Stomach smooth muscle (tissue), 2 donors: ENCODE results near the gene HDAC11.

Source experiments
- H3K27ac ChIP-seq: one replicate; pipeline ENCODE4 v1.7.0; 2013; ENCODE audit warnings: mild to moderate bottlenecking, low read length, inconsistent platforms
- H3K27me3 ChIP-seq, 2 donors: one replicate each; pipeline ENCODE4 v1.7.0; 2013; ENCODE audit warnings: low read length in 2 of 2; ENCODE audit not compliant: insufficient read depth in 2 of 2, control insufficient read depth in 1 of 2
- H3K36me3 ChIP-seq, 2 donors: one replicate each; pipeline ENCODE4 v1.7.0; 2013; ENCODE audit warnings: low read length in 2 of 2; ENCODE audit not compliant: control insufficient read depth in 2 of 2, insufficient read depth in 2 of 2
- H3K4me1 ChIP-seq: one replicate; pipeline ENCODE4 v1.7.0; 2013; ENCODE audit warnings: low read length; ENCODE audit not compliant: control insufficient read depth, insufficient read depth
- H3K4me3 ChIP-seq, 2 donors: one replicate each; pipeline ENCODE4 v1.7.0; 2013; ENCODE audit warnings: low read length in 2 of 2
- H3K9ac ChIP-seq, 2 donors: one replicate each; pipeline ENCODE4 v1.7.0; 2013; ENCODE audit warnings: low read length in 2 of 2, mild to moderate bottlenecking in 1 of 2
- H3K9me3 ChIP-seq, 2 donors: one replicate each; pipeline ENCODE4 v1.7.0; 2013; ENCODE audit warnings: low read length in 2 of 2; ENCODE audit not compliant: control insufficient read depth in 2 of 2
- donor health status: healthy.
- donor health status: Pancreatic carcinoma.

Gene HDAC11

DNA sequence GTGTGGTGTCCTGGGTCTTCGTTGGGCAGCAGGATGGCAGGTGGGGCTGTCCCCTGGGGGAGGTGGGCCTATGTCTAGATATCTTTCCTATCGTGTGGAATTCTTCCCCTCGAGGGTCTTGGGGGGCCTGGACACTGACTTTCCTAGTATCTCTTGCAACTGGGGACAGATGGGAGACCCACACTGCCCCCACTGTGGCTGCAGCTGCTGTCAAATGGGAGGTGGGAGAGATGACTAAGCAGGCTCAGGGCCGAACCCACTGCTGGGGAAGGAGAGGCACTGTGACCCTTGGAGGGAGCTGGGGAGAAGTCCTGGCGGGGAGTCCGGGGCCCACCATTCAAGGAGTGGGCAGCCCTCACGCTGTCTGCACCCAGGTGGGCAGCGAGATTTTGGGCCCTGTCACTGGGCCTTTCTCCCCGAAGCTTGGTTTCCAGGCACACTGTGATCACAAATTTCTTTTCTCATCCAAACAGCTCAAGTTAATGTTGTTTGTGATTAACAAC is 65.9 kb downstream of the HDAC11 start:
- peaks cover 0 to 2% of the 10 kb centered on the region in 2 donors for H3K9me3 ChIP-seq
- H3K27me3 ChIP-seq = peaks cover 15 to 16% of the 10 kb centered on the region in 2 donors
- H3K36me3 ChIP-seq = no peaks in the 10 kb centered on the region
- no peak overlapping the region for H3K9ac ChIP-seq
- H3K4me3 ChIP-seq = no peak overlapping the region
- H3K27ac ChIP-seq = no peak overlapping the region
- H3K4me1 ChIP-seq = peaks cover 8% of the 10 kb centered on the region

DNA sequence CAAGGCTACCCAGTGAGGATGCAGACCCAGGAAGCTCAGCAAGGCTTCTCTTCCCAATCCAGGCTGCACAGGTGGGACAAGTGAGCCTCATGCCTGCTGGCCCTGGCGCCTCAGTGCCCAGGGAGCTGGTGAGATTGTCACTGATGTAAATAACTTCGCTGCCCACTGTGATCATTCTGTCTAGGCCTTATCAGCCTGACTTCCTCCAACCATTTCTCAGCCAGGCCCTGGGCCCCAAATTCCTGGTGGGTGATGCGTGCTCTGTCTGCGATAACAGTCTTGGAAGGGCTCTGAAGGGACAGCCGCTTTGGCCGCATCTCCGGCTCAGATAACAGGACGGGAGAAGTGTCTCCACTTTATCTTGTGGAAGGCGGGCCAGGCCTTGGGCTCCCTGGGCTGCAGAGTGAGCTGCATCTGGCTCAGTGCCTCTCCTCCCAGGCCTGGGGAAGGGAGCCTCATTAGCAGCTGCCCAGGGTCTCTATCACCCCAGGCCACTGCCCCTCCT is 66.6 kb downstream of the HDAC11 start:
- no peak overlapping the region for H3K27ac ChIP-seq
- H3K9ac ChIP-seq = no peak overlapping the region
- H3K4me3 ChIP-seq = no peak overlapping the region

GRCh38 chr3:13547591-13548371 is 67.7 kb downstream of the HDAC11 start:
- H3K4me1 ChIP-seq = peaks cover 15% of the 10 kb centered on the region
- H3K36me3 ChIP-seq = no peaks in the 10 kb centered on the region
- no peak overlapping the region for H3K27ac ChIP-seq

More for the DNA sequence above, 66.6 kb downstream of the HDAC11 start:
- Histone ChIP-seq H3K27me3 (peaks cover 17 to 19% of the 10 kb centered on the region in 2 donors), H3K4me1 (peaks cover 13% of the 10 kb centered on the region), H3K9me3 (peaks cover 0 to 2% of the 10 kb centered on the region in 2 donors), H3K36me3 (no peaks in the 10 kb centered on the region)

DNA sequence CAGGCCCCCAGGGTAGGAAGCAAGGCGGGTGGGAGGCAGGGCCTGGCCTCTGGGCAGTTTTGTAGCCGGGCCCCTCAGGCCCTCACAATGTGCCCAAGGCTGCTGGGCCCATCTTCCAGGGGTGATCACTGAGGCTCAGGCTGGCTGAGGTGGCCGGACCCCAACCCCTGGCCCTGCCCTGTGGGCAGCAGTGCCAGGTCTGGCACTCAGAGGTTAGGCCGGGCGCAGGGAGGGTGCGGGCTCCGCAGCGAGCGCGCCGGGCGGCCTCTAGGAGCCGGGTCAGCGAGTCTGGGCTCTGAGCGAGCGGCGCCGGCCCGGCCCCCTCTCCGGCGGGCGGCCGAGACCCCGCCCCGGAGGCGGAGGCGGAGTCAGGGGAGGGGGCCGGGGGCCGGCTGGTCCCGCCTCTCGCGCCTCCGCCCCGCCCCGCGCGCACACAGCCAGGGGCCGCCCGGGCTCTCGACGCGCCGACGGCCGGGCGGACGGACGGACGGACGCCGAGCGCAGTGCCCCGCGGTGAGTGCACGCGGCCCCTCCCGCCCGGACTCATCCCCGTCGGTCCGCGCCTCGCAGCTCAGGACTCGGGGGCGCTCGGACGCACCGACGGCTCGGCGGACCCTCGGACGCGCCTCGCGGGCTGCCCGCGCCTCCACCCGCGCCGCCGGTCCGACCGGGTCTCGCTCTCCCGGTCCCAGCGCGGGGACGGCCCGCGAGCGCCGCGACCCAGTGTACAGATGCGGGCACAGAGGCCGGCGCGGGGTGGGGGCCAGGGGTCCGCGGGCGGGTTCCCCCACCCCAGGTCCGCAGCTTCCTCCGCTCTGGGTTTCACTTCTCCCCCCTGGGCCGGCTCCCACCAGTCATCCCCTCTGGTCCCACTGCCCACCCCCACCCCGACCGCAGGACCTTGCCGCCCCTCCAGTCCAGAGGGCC is 68.9 kb downstream of the HDAC11 start, which contains the start of gene FBLN2:
Gene FBLN2, plus strand, starts transcription at position 430 of the 927 bp plus-strand sequence. CDS start 21,231 bp downstream, outside the sequence.
- Histone ChIP-seq H3K27me3 (peaks cover 20 to 26% of the 10 kb centered on the region in 2 donors), H3K27ac (no peak within 1 kb of the TSS), H3K4me1 (peaks cover 24% of the 10 kb centered on the region), H3K36me3 (no peaks in the 10 kb centered on the region), H3K9ac (no peak within 1 kb of the TSS), H3K9me3 (no peaks in the 10 kb centered on the region), H3K4me3 (peak within 1 kb of the TSS in 1 of 2 donors; percentile 63)

More at GRCh38 chr3:13547591-13548371, 67.7 kb downstream of the HDAC11 start:
- H3K9me3 ChIP-seq = no peaks in the 10 kb centered on the region
- peaks cover 19 to 25% of the 10 kb centered on the region in 2 donors for H3K27me3 ChIP-seq
- H3K4me3 ChIP-seq = no peak overlapping the region
- H3K9ac ChIP-seq = no peak overlapping the region

- peaks cover 20 to 26% of the 10 kb centered on the region in 2 donors for H3K27me3 ChIP-seq
- no peak overlapping the region for H3K9ac ChIP-seq
- no peaks in the 10 kb centered on the region for H3K36me3 ChIP-seq
- H3K9me3 ChIP-seq = no peaks in the 10 kb centered on the region
- no peak overlapping the region for H3K27ac ChIP-seq
- H3K4me1 ChIP-seq = peaks cover 23% of the 10 kb centered on the region
- peak overlapping the region in 1 of 2 donors; percentile 63 for H3K4me3 ChIP-seq
Observed at GRCh38 chr3:13549623-13550422, 69.7 kb downstream of the HDAC11 start.

GRCh38 chr3:13550423-13550690 is 70.3 kb downstream of the HDAC11 start:
- no peak overlapping the region for H3K27ac ChIP-seq
- H3K4me1 ChIP-seq = peaks cover 23% of the 10 kb centered on the region
- peak overlapping the region in 1 of 2 donors; percentile 63 for H3K4me3 ChIP-seq
- no peaks in the 10 kb centered on the region for H3K9me3 ChIP-seq
- H3K27me3 ChIP-seq = peaks cover 20 to 26% of the 10 kb centered on the region in 2 donors
- H3K36me3 ChIP-seq = no peaks in the 10 kb centered on the region
- H3K9ac ChIP-seq = no peak overlapping the region

- H3K27me3 ChIP-seq = peaks cover 20 to 26% of the 10 kb centered on the region in 2 donors
- H3K9me3 ChIP-seq = no peaks in the 10 kb centered on the region
- no peak overlapping the region for H3K9ac ChIP-seq
- no peaks in the 10 kb centered on the region for H3K36me3 ChIP-seq
- no peak overlapping the region for H3K27ac ChIP-seq
- peaks cover 23% of the 10 kb centered on the region for H3K4me1 ChIP-seq
- H3K4me3 ChIP-seq = peak overlapping the region in 1 of 2 donors; percentile 63
Observed at GRCh38 chr3:13550791-13551360, 70.8 kb downstream of the HDAC11 start.

- Histone ChIP-seq H3K4me1 (peaks cover 19% of the 10 kb centered on the region), H3K27ac (no peak overlapping the region), H3K4me3 (peak overlapping the region in 1 of 2 donors; percentile 35), H3K9ac (no peak overlapping the region), H3K36me3 (no peaks in the 10 kb centered on the region), H3K27me3 (peaks cover 18 to 22% of the 10 kb centered on the region in 2 donors), H3K9me3 (no peaks in the 10 kb centered on the region)
Observed at GRCh38 chr3:13552857-13553652, 72.9 kb downstream of the HDAC11 start.

DNA sequence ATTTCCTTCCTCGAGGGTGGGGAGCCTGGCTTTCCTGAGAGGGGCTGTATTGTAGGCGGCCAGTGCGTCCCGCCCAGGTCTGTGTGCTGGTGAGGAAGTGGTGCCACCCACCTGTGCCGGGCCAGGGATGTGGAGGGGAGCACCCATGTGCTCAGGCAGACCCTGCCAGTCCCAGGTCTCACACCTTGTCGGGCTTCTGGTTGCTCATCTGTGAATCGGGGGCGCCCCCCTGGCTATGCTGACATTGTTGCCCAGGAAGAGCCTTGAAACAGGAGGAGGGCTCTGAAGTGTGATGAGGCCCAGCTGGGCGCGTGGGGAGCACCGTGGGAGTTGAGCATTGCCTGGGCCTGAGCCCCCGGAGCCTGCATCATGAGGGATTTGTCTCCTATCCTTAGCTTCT is 73.6 kb downstream of the HDAC11 start:
- Histone ChIP-seq H3K27ac (no peak overlapping the region), H3K9me3 (no peaks in the 10 kb centered on the region), H3K27me3 (peaks cover 12 to 18% of the 10 kb centered on the region in 2 donors), H3K9ac (no peak overlapping the region), H3K36me3 (no peaks in the 10 kb centered on the region), H3K4me1 (peaks cover 18% of the 10 kb centered on the region), H3K4me3 (no peak overlapping the region)
